Measurements from ENCODE around the gene ITM2C.

ITM2C gene

DNA sequence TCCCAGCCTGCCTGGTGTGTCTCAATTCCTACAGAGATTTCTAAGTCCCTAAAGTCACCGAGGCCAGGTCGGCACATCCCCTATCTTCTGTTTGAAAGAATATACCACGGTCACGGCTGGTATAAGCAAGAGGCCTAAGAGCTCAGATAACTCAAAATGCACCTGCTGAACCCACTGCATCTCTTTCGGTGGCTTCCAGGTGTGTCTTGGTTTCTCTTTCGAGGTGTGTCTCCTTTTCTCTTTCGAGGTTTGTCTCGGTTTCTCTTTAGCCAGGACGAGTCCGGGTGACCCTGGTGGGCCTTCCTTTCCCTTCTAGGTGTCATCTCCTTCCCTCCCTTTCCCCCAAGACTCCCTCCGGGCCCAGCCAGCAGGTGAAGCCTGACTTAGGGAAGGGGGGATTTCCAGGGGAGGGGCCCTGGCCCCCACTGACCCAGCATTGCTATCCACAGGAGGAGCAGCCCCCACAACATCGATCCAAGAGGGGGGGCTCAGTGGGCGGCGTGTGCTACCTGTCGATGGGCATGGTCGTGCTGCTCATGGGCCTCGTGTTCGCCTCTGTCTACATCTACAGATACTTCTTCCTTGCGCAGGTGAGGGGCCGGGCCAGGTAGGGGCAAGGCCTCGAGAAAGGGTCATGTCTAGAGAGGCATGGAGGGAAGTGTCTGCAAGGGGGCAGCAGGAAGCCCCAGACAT, 8.4 kb downstream of the ITM2C start:
- no peak for DNase-seq (ENCODE audit: low spot score)

DNA sequence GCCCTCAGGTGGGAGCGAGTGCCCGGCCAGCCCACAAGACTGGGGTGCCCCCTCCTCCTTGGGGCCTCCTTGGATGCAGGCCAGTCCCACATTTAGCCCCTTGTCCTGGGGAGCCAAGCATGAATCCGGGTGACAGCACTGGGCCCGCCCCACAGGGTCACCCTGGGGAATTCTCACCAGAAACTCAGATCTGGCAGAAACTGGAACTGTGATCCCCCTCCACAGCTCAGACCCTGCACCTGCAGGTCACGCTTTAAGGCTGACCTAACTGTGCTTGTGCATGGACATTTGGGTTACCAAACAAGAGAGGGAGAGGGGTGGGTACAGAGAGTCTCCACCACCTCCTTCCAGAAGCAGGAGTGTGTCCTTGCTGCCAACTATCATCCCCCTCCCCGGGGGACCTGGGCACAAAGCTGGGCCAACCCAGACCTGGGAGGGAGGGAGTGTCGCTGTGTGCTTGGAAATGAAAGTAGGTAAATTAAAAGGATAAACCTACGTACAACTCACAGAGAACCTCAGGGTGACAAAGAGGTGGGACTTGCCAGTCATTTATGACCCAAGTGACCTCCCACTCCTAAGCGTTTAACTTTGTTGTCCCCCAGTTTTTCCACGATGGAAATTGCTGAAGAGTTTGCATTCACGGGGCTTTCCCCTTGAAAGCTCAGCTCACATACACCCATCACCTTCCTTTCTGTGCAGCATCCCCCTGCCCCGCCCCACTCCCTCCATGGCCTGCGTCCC, 9.1 kb downstream of the ITM2C start:
- DNase-seq (ENCODE audit: low spot score) = no peak

DNA sequence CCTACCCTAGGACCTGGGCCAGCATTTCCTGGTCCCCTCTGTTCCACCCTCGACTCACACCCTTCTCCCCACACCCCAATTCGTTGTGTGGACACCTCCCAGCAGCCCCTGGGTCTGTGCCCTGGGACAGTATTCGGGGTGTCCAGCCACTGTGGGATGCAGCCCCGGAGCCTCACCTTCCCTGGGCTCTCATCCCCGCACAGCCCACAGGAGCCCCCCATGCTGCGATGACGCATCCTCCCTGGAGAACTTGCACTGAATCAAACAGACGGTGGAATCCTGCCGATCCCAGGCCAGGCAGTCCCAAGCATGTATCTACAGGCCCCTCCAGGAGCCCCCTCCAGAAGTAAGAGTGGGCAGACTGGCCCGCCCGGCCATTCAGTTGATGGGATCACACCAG, 9.7 kb downstream of the ITM2C start:
- DNase-seq (ENCODE audit: low spot score) = no peak

DNA sequence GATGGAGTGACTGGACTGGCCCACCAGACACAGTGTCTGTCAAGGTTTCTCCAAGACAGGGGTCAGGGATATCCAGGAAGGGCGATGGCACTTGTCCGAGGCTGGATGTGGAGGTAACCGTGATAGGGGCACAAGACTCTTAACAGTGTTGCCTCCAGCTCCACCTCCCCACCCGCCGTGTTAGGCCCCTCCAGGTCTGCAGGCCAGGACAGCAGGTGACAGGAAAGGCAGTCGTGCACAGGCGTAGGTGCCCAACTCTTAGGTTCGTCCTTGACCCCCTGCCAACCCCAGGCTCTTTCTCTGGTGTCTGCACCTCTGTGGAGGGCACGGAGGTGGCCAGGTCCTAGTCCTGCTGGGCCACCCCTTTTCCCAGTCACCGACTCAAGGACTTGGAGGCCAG, 10.1 kb downstream of the ITM2C start:
- no peak for DNase-seq (ENCODE audit: low spot score)

DNA sequence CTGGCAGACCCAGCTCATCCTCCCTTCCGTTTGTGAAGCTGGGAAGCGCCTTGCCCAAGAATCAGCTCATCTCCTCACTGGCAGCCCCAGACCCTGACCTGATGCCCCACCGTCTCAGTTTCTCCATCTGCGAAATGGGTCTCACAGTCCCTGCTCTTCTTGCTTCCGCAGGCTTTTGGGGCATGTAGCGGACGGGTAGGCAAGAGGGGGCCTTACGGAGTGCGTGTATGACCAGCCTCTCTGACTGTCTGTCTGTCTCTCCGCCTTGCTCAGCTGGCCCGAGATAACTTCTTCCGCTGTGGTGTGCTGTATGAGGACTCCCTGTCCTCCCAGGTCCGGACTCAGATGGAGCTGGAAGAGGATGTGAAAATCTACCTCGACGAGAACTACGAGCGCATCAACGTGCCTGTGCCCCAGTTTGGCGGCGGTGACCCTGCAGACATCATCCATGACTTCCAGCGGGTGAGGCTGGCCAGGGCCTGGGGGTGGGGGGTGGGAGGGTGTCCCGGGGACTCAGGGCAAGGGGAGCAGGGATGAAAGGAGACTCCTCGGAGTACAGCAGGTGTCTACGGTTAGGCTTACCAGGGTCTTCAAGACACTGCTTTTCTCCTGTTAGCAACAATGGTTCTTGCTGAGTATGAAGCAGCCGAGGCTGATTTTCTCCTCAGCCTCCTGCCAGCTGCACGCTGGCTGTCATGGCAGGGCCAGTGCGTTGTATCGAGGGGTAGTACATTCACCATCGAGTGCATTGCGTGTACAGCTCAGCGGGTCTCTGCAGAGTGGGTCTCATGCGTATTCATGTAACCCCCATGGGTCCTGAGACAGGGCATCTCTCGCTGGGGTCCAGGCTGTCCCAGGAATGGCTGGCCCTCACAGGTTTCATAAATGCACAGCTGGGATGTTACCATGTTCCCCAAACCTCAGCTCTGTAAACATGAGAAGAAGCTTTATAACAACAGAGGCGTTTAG, 10.9 kb downstream of the ITM2C start:
- no peak for DNase-seq (ENCODE audit: low spot score)

DNA sequence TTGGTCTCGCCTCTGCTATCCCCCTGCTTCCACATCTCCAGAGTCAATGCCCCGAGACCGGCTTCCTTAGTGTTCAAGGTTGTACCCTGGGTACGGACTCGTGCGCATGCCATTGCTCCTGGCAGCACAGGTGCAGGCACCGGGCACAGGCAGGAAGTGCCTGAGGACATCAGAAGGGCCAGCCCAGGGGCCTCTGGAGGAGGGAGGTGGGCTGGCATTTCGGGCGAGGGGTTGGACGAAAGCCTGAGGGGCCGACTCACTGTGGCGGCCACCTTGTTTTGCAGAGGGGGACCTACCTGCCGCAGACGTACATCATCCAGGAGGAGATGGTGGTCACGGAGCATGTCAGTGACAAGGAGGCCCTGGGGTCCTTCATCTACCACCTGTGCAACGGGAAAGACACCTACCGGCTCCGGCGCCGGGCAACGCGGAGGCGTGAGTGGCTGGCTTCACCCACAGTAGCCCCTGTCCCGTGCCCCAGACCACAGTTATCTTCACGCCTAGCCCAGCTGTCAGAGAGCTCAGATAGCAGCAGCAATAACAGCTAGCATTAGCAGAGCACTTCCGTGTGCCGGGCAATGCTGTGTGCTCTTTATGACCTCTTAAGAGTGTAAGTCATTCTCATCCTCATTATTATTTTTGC, 12.5 kb downstream of the ITM2C start:
- no peak for DNase-seq (ENCODE audit: low spot score)

DNA sequence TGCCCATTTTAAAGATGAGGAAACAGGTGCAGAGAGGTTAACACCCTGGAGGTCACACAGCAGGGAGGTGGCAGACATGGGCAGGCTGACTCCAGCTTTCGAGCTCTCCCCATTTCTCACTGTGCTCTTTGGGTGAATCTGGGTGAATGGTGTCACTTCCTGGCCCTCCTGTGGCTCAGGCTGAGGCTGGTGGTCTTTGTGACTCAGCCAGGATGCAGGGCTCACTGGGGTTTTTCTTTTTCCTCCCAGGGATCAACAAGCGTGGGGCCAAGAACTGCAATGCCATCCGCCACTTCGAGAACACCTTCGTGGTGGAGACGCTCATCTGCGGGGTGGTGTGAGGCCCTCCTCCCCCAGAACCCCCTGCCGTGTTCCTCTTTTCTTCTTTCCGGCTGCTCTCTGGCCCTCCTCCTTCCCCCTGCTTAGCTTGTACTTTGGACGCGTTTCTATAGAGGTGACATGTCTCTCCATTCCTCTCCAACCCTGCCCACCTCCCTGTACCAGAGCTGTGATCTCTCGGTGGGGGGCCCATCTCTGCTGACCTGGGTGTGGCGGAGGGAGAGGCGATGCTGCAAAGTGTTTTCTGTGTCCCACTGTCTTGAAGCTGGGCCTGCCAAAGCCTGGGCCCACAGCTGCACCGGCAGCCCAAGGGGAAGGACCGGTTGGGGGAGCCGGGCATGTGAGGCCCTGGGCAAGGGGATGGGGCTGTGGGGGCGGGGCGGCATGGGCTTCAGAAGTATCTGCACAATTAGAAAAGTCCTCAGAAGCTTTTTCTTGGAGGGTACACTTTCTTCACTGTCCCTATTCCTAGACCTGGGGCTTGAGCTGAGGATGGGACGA, 13.2 kb downstream of the ITM2C start:
- peak; percentile 38 for DNase-seq (ENCODE audit: low spot score)

DNA sequence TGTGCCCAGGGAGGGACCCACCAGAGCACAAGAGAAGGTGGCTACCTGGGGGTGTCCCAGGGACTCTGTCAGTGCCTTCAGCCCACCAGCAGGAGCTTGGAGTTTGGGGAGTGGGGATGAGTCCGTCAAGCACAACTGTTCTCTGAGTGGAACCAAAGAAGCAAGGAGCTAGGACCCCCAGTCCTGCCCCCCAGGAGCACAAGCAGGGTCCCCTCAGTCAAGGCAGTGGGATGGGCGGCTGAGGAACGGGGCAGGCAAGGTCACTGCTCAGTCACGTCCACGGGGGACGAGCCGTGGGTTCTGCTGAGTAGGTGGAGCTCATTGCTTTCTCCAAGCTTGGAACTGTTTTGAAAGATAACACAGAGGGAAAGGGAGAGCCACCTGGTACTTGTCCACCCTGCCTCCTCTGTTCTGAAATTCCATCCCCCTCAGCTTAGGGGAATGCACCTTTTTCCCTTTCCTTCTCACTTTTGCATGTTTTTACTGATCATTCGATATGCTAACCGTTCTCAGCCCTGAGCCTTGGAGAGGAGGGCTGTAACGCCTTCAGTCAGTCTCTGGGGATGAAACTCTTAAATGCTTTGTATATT, 14.0 kb downstream of the ITM2C start:
- DNase-seq (ENCODE audit: low spot score) = no peak

DNA sequence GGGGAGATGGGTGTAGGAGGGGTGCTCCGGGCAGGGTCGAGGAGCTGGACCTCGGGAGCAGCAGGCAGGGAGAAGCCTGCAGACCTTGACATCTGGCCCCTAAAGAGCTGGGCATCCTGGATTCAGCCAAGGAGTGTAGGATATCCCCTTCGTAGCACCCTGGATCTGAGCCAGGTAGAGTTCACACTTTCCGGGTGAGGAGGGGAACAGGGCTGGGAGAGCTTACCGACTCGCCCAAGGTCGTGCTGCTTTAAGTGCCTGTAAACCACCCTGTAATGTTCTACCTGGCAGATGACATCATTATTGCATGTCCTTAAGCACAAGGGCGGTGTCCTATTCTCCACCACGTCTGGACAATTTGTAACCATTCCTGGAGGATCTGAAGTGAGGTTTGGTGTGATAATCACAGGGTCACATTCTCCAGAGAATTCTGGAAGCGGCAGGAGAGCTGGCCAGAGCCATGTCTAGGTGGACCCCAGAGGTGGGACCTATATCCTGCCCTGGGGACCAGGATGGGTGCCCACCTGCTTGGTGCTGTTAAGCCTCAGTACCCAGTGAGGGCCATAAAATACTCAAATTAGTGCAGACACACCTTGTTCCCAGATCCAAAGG, 14.6 kb downstream of the ITM2C start:
- no peak for DNase-seq (ENCODE audit: low spot score)

DNA sequence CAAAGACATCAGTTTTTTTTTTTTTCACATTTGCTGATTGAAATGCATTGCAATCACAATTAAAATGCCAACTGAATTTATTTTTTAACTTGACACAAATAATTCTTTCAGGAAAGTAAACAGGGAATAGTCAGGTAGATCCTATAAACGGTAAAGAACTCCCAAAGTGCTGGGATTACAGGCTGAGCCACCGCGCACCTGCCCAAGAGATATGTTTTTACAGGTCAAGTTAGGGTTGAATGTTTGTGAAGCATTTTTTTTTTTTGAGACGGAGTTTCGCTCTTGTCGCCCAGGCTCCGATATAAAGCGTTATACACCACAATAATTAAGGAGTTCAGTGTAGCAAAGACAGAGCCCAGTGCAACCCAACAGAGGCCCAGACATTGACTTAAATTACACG, 15.1 kb downstream of the ITM2C start:
- no peak for DNase-seq (ENCODE audit: low spot score)

DNA sequence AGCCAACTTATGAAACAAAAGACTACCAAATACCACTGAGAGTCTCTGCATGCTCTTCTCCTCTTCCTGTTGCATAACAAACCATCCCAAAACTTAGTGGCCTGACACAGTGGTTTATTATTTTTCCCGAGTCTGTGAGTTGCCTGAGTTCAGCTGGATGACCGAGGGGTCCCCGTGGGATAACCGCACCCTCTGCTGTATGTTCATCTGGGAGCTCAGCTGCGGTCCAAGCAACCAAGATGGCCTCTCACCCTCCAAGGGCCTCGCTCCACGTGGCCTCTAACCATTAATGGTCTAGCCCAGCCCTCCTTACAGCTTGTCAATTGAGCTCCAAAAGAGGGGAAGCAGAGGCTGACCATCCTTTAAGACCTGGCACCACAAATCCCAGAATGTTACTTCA, 17.1 kb downstream of the ITM2C start:
- no peak for DNase-seq (ENCODE audit: low spot score)

DNA sequence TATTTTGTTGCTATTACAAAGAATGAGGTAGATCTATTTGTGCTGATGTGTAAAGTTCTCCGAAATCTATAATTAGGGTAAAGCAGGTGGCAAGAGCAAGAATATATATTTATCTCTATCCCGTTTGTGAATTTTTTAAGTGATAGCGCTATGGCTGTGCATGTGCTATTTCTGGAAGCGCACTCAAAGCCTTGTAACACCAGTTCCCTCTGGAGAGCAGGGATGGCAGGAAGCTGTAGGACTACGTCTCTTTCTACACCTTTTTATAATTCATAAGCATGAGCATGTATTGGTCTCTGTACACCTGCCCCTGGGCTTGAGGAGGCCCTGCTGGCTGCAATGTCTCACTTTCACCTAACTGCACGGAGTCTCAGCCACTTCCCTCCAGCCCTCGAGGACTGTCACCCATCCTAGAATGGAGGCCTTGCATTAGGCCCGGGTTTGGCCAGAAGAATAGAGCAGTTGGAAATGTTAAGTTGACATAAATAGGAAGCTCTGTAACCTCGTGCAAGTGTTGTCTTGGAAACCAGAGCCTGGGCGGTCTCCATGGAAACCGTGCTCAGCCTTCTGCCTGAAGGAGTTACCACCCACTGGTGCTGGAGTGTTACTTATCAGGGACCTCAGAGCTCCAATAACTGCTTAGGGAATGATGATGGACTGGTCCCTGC, 20.9 kb downstream of the ITM2C start:
- DNase-seq (ENCODE audit: low spot score) = no peak

DNA sequence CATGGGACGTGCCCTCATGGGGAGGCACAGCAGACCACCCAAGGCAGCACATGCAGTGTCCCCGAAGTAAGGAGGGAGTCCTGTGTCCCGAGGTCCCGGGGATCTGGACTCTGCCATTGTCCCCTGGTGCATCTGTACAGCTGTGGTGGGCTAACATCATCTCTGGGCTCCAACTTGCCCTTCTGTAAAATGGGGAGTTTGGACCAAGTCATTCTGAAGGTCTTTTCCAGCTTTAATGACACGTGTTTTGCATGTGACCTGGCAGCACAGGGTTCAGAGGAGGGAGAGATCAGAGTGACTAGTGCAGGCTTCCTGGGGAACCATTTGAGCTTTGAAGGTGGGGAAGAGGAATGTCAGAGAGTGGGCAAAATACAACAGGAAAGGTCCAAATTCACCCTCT, 21.5 kb downstream of the ITM2C start:
- no peak for DNase-seq (ENCODE audit: low spot score)

DNA sequence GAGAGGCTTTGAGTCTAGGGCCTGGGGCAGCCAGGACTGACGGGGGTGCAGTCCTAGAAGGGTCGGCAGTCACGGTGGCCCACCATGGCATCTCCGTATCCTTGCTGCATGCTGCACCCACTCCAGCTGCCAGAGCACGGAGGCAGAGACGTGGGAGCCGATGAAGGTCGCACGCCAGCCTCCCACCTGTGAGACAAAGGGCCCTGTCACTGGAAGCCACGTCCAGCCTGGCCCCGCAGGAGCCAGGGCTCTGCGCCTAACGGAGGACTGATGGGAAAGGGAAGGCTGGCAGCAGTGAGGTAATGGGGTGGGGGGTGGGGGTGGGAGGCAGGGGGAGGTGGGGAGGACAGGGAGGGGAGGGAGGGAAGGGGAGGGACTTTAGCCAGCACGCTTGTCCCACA, 21.9 kb downstream of the ITM2C start:
- DNase-seq (ENCODE audit: low spot score) = no peak

DNA sequence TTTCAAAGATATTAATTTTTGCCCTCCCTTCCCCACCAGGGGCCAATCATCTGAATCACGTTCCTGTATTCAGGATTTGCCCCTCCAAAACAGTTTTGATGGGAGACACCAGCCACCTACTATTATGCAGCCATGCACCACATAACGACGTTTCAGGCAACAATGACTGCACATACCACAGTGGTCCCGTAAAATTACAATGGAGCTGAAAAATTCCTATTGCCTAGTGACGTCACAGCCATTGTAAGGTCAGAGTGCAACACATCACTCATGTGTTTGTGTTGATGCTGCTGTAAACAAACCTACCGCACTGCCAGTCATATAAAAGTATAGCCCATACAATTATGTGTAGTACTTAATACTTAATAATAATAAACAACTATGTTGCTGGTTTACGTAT, 22.6 kb downstream of the ITM2C start:
- no peak for DNase-seq (ENCODE audit: low spot score)

DNA sequence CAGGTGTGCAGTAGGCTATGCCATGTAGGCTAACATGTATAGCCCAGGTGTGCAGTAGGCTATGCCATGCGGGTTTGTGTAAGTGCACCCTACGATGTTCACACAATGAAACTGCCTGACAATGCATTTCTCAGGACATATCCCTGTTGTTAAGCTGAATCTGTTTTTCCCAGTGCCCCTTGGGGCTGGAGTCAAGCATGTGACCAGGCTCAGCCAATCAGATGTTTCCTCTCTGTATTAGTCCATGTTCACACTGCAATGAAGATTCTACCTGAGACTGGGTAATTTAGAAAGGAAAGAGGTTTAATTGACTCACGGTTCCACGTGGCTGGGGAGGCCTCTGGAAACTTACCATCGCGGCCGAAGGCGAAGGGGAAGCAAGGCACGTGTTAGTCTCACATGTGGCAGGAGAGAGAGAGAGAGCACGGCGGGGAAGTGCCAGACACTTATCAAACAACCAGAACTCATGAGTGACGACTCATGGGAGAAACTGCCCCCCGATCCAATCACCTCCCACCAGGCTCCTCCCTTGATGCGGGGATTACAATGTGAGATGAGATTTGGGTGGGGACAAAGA, 24.2 kb downstream of the ITM2C start:
- DNase-seq (ENCODE audit: low spot score) = no peak

DNA sequence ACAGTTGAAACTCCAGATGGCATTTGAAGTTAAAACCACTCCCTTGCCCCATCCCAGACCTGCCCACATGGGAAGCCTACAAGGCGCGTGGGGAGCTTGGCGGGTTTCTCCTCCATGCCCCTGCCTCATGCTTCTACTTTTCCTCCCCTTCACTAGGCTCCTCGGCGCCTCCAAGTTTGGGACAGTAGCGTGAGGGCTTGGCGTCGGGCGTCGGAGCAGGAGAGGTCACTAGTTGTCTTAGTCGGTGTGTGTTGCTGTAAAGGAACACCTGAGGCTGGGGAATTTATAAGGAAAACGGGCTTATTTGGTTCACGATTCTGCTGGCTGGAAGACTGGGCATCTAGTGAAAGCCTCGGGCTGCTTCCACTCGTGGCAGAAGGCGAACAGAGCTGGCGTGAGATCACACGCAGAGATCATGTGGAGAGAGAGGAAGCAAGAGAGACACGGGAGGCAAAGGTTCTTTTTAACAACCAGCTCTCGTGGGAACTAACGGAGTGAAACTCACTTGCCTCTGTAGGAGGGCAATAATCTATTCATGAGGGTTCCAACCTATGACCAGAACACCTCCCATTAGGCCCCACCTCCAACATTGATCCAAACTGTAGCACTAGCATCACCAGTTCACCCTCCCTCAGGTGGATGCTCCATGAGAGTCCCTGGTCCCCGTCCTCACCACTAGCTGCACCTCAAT, 25.3 kb downstream of the ITM2C start:
- no peak for DNase-seq (ENCODE audit: low spot score)

DNA sequence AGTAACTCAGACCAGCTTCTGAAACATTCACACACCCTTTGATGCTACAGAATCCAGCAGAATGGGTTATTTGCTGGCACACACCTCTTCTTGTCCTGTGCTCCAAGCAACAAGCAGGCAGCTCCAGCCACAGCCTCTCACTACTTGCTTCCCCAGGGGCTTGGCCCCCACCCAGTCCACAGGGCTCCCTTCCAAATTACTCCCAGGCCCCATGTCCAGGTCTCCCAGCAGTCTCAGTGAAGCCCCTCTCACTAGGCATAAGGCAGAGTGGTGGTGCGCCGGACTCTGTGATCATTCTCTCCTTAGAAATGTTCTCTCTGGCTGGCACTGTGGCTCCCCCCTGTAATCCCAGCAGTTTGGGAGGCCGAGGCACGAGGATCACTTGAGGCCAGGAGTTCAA, 25.9 kb downstream of the ITM2C start:
- no peak for DNase-seq (ENCODE audit: low spot score)

DNA sequence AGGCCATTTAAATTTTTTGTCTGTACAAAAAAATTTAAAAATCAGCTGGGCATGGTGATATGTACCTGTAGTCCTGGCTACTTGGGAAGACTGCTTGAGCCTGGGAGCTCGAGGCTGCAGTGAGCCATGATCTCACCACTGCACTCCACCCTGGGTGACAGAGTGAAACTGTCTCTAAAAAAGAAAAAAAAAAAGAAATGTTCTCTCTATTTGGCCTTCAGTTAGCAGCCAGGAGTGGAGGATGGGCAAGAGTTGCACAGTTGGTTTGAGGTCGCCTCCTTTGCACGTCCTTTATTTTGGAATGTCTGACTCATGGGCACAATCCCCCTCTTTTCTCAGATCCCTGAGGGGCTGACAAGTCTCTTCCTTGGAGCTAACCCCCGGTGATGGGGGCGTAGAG, 26.3 kb downstream of the ITM2C start:
- DNase-seq (ENCODE audit: low spot score) = no peak
